22Rv1 (cell line): Measurements from ENCODE around the gene TXNRD2.
"Not testable (repeated sequence)": the region's sequence is repeated elsewhere in the genome, so short reads cannot be mapped to it uniquely, and the experiment has no call there.

Source experiments
- H3K27ac ChIP-seq: fragments of 450-650 bp; 2 replicates; pipeline ENCODE4 v1.5.1; 2017
- ZFX ChIP-seq: fragments of 450-650 bp; IDR thresholded peaks from 2 replicates; pipeline ENCODE4 v1.6.1; 2017; ENCODE audit warnings: antibody characterized with exemption, borderline replicate concordance
- TF ChIP-seq, protein P1 (sequence below): fragments of 450-650 bp; IDR thresholded peaks from 2 replicates; pipeline ENCODE4 v1.5.1; 2017; ENCODE audit warnings: mild to moderate bottlenecking

The TXNRD2 gene

DNA sequence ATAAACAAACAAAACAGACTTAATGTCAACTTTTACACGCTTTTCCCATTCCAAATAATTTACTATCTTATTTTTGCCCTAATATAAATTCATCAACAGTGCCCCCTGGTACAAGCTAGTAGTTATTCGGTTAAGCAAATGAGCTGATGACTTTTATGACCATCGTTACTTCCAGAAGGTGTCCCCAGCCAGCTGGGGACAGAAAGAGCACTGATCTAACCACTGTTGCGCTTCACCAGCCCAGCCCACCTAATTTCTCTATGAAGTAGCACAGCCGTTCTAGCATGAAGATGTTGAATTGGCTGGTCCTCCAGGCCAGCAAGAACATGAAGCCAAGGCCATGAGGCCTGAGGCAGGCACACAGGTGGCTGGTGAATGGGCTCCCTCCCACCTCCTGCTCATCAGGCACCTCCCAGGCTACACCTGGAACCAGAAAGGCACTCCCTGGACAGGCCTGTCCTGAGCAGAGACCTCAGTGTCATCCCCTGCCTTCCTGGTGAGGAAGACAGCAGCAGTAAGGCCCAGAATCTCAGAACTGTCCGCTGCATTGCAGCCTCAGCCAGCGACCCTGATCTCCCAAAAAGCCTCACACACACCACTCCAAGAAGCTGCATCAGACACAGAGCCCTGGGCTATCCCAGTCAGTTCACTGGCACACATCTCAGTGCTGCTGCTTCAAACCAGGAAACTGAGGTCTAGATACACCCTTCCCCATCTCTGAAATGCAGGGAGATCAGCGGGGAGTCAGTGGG lies 99.8 kb downstream of the TXNRD2 start:
- no peak for TF ChIP-seq ZFX
- TF ChIP-seq, protein P1, sequence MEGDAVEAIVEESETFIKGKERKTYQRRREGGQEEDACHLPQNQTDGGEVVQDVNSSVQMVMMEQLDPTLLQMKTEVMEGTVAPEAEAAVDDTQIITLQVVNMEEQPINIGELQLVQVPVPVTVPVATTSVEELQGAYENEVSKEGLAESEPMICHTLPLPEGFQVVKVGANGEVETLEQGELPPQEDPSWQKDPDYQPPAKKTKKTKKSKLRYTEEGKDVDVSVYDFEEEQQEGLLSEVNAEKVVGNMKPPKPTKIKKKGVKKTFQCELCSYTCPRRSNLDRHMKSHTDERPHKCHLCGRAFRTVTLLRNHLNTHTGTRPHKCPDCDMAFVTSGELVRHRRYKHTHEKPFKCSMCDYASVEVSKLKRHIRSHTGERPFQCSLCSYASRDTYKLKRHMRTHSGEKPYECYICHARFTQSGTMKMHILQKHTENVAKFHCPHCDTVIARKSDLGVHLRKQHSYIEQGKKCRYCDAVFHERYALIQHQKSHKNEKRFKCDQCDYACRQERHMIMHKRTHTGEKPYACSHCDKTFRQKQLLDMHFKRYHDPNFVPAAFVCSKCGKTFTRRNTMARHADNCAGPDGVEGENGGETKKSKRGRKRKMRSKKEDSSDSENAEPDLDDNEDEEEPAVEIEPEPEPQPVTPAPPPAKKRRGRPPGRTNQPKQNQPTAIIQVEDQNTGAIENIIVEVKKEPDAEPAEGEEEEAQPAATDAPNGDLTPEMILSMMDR: no peak
- H3K27ac ChIP-seq: no peak overlapping the region

DNA sequence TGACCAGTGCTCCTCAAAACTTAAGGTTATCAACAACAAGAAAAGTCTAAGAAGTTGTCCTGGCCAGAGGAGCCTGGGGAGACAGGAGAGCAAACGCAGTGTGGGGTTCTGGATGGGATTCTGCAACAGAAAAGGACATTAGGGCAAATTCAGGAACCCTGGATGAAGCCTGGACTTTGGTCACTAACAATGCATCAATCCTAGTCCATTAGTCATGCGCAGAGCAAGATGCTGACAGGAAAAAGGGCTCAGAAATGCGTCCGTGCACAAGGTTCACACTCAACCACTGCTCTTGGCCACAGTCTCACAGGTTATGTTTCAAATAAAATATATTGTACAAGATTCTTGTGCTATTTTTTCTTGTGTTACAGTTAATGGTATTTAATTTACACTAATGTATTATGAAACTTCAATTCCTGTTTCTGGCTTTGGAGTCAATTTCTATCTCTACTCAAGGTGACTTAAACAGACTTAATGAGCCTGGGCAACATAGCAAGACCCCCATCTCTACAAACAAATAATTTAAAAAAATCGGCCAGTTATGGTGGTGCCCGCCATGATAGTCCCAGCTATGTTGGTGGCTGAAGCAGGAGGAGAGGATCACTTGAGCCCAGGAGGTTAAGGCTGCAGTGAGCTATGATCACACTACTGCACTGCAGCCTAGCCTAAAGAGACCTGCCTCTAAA lies 100.5 kb downstream of the TXNRD2 start:
- TF ChIP-seq, protein P1: no peak
- no peak for TF ChIP-seq ZFX
- no peak overlapping the region for H3K27ac ChIP-seq

DNA sequence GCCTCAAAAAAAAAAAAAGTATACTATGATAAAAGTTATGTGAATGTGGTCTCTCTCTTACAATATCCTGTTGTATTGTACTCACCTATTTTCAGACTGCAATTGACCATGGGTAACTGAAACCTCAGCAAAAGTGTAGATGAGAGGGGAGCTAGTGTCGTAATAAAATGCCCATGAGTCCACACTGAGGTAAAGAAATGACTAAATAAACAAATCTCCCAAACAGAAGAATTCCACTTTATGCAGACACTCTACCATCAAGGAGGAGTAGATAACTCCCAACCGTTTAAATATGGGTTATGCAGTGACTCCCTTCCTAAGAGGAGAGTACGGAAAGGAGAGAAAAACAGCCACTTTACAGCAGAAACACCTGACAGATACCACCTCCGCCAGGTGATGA lies 101.6 kb downstream of the TXNRD2 start:
- H3K27ac ChIP-seq: no peak overlapping the region

DNA sequence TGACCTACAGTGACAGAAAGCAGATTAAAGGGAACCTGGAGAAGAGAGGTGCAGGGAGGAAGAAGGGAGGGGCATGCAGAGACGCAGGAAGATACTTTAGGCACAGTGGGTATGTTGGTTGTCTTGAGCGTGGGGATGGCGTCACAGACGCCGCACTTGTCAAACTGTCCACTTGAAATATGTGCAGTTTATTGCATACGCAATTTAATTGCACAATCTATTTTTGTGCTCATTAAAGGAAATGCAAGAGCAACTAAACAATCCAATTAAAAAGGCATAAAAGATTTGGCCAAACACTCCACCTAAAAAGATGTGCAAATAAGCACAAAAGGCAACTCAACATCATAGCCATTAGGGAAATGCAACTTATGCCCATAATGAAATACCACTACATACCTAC lies 103.7 kb downstream of the TXNRD2 start:
- H3K27ac ChIP-seq: no peak overlapping the region
- TF ChIP-seq, protein P1: no peak
- TF ChIP-seq ZFX: no peak

More for the DNA sequence above, 101.6 kb downstream of the TXNRD2 start:
- no peak for TF ChIP-seq ZFX
- TF ChIP-seq, protein P1: no peak

DNA sequence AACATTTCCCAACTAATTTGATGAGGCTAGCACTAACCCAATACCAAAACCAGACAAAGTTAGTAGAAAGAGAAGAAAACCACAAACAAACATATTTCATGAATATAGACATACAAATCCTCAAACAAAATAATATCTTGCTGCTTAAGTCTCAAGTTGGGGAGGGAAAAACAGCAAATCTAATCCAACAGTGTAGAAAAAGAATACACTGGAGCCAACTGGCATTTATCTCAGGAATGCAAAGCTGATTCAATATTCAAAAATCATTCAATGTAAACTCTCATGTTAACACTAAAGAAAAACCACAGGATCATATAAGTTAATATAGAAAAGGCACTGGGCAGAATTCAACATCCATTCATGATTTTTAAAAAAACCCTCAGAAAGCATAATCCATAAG lies 105.1 kb downstream of the TXNRD2 start:
- no peak overlapping the region for H3K27ac ChIP-seq
- TF ChIP-seq ZFX: no peak
- TF ChIP-seq, protein P1: no peak

DNA sequence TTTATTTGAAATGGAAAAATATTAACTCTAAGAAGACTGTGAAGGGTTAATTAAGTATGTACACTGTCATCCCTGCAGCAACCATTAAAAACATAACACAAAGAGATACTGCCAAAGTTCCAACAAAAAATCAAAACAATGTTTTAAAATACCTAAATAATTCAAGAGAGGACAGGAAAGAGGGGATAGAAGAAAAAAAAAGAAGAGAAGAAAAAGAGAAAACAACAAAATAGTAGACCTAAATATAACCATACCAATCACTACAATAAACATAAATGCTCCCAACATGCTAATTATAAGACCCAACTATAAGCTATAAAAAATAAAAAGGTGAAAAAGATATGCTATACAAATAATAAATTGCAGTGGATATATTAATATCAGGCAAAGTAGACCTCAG lies 107.0 kb downstream of the TXNRD2 start:
- TF ChIP-seq ZFX: no peak
- TF ChIP-seq, protein P1: no peak
- no peak overlapping the region for H3K27ac ChIP-seq

DNA sequence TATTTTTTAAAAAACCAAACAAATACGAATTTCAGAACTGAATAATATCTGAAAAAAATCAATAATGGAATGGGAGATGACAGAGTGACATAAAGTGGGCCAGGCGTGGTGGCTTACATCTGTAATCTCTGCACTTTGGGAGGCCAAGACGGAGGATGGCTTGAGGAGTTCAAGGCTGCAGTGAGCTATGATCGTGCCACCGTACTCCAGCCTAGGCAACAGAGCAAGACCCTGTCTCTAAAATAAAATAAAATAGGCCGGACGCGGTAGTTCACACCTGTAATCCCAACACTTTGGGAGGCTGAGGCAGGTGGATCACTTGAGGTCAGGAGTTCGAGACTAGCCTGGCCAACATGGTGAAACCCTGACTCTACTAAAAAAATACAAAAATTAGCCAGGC lies 108.3 kb downstream of the TXNRD2 start:
- H3K27ac ChIP-seq: not testable (repeated sequence)
